22Rv1 (cell line): ENCODE measurements around the gene KBTBD12.

Experiments used
- H3K27ac ChIP-seq: fragments of 450-650 bp; 2 replicates; pipeline ENCODE4 v1.5.1; 2017
- ZFX ChIP-seq: fragments of 450-650 bp; IDR thresholded peaks from 2 replicates; pipeline ENCODE4 v1.6.1; 2017; ENCODE audit warnings: antibody characterized with exemption, borderline replicate concordance
- TF ChIP-seq, protein P1 (sequence below): fragments of 450-650 bp; IDR thresholded peaks from 2 replicates; pipeline ENCODE4 v1.5.1; 2017; ENCODE audit warnings: mild to moderate bottlenecking

The KBTBD12 gene

DNA sequence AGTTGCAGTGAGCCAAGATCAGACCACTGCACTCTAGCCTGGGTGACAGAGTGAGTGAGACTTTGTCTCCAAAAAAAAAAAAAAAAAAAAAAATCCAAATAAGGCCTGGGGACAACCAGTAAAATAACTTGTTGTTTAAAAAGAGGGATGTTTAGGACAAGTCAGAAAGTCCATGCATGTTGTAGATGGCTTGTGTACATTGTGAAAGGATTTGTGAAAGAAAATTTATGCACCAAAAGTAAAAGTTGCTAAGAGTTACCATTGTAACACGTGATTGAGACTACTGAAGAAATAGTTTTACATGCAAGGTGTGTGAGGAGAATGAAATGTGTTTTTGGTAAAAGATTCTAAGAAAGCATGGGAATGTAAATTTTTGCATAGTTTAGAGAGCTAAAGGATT lies 101.5 kb downstream of the KBTBD12 start:
- TF ChIP-seq, protein P1, sequence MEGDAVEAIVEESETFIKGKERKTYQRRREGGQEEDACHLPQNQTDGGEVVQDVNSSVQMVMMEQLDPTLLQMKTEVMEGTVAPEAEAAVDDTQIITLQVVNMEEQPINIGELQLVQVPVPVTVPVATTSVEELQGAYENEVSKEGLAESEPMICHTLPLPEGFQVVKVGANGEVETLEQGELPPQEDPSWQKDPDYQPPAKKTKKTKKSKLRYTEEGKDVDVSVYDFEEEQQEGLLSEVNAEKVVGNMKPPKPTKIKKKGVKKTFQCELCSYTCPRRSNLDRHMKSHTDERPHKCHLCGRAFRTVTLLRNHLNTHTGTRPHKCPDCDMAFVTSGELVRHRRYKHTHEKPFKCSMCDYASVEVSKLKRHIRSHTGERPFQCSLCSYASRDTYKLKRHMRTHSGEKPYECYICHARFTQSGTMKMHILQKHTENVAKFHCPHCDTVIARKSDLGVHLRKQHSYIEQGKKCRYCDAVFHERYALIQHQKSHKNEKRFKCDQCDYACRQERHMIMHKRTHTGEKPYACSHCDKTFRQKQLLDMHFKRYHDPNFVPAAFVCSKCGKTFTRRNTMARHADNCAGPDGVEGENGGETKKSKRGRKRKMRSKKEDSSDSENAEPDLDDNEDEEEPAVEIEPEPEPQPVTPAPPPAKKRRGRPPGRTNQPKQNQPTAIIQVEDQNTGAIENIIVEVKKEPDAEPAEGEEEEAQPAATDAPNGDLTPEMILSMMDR = no peak
- no peak for TF ChIP-seq ZFX
- H3K27ac ChIP-seq = no peak overlapping the region

DNA sequence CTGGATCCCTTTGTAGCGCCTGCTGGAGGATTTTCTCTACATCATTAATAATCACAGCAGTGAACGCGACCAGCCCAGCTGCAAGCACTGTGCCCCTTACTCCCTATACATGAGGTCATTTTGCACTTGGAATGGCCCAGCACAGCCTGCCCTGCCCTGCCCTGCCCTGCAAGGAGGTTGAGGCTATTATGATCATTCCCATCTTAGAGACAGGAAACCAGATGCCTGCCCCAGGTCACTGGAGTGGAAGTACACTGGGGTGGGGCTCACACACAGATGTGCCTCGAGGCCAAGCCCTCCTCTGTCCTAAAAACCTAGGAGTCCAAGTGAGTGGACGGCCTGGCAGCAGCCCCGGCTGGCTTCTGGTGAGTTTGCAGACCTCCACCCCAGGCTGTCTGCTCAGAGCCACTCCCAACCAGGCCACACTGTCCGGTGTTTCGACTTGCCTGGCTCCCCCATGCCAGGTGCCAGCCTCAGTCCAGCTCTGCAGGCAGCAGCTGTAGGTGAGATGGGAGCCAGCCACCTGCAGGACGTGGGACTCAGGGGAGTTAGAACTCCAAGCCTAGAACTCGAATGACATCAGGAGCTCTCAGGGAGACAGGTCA lies 106.8 kb downstream of the KBTBD12 start:
- TF ChIP-seq, protein P1 = no peak
- no peak for TF ChIP-seq ZFX

DNA sequence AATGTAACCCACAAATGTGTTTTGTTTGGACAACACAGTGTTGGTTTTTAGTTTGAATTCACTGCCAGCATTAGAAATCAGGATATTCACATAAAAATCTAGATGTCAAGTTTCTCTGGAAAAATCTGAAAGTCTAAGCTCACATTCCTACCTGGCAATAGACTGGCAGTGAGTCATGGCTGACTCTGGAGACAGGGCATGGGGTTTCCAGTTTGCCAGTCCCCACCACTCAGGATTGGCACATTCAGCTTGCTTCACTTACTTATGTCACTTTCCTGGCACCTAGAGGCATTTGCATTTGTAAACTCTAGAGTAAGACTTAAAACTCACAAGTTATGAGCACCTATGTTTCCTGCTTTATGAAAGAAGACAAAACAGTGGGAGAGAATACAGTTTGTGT lies 118.1 kb downstream of the KBTBD12 start:
- no peak overlapping the region for H3K27ac ChIP-seq
- no peak for TF ChIP-seq ZFX
- TF ChIP-seq, protein P1 = no peak

More for the DNA sequence above, 106.8 kb downstream of the KBTBD12 start:
- no peak overlapping the region for H3K27ac ChIP-seq

DNA sequence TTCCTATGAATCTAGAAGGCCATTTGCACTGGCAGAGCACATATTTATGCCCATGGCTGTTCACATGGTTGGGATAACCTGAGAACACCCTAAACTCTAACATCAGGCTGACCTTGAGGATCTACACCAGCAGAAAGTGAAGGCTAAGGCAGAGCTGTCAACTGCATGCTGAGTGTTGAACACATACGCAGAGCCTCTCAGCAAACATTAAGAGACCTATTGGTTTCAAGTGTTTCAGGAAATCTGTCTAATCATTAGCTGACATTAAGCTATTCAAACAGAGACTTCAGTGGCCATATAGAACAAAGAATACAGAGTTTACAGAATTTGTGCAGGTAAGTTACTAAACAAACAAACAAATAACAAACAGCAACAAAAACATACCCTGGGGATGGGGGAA lies 121.1 kb downstream of the KBTBD12 start:
- peak overlapping the region; percentile 67 for H3K27ac ChIP-seq
- no peak for TF ChIP-seq ZFX
- TF ChIP-seq, protein P1 = no peak
